Fibroblast of lung (primary cell): Measurements from ENCODE around the gene TMPRSS7. TPM values are rescaled to one million over a fixed set of nuclear protein-coding genes. Genes with fewer than 3 reads are reported as not detected.

ENCODE experiments used
- DNase-seq, 2 donors: peaks; one replicate each; pipeline versions ENCODE4 v3.0.0 to v3.0.0-alpha.2; 2010; ENCODE audit warnings: low read depth in 2 of 2
- H2AFZ ChIP-seq: 2 replicates; pipeline ENCODE4 v1.5.1; 2012; ENCODE audit warnings: low read length, control low read depth, inconsistent platforms
- H3K27ac ChIP-seq: 2 replicates; pipeline ENCODE4 v1.5.1; 2011; ENCODE audit warnings: low read length, control low read depth; ENCODE audit not compliant: insufficient read depth
- H3K27me3 ChIP-seq: 2 replicates; pipeline ENCODE4 v1.5.1; 2011; ENCODE audit warnings: mild to moderate bottlenecking, low read length; ENCODE audit not compliant: control insufficient read depth, insufficient read depth
- H3K36me3 ChIP-seq: 2 replicates; pipeline ENCODE4 v1.5.1; 2011; ENCODE audit warnings: low read length; ENCODE audit not compliant: control insufficient read depth, insufficient read depth
- H3K4me1 ChIP-seq: 2 replicates; pipeline ENCODE4 v1.5.1; 2011; ENCODE audit warnings: low read length; ENCODE audit not compliant: control insufficient read depth, insufficient read depth; ENCODE audit errors: extremely low read depth
- H3K4me2 ChIP-seq: 2 replicates; pipeline ENCODE4 v1.5.1; 2011; ENCODE audit warnings: low read length, control low read depth; ENCODE audit not compliant: insufficient read depth; ENCODE audit errors: extremely low read depth
- H3K4me3 ChIP-seq, 4 experiments: fragments of 200-600 bp in 1 of 4; sonication (generic) in 1 of 4; replicated peaks in 1 of 4; 2 replicates each; pipeline ENCODE4 v1.5.1; 2011 to 2016; ENCODE audit warnings: low read length in 4 of 4, low read depth in 3 of 4, mild to moderate bottlenecking in 3 of 4, control low read depth in 2 of 4, inconsistent platforms in 1 of 4, mixed read lengths in 1 of 4; ENCODE audit not compliant: insufficient read depth in 1 of 4; ENCODE audit errors: control extremely low read depth in 1 of 4
- H3K79me2 ChIP-seq: 2 replicates; pipeline ENCODE4 v1.5.1; 2012; ENCODE audit warnings: mild to moderate bottlenecking, low read length, inconsistent platforms; ENCODE audit not compliant: control insufficient read depth, insufficient read depth
- H3K9ac ChIP-seq: 2 replicates; pipeline ENCODE4 v1.5.1; 2011; ENCODE audit warnings: mild to moderate bottlenecking, low read length, control low read depth; ENCODE audit not compliant: insufficient read depth
- H3K9me3 ChIP-seq: 2 replicates; pipeline ENCODE4 v1.5.1; 2012; ENCODE audit warnings: low read depth, low read length; ENCODE audit not compliant: control insufficient read depth, insufficient read depth
- H4K20me1 ChIP-seq: 2 replicates; pipeline ENCODE4 v1.5.1; 2011; ENCODE audit warnings: low read length; ENCODE audit not compliant: control insufficient read depth, insufficient read depth; ENCODE audit errors: extremely low read depth
- EZH2 ChIP-seq: IDR thresholded peaks from 2 replicates; pipeline ENCODE4 v1.5.1; 2012; ENCODE audit warnings: low read length, control low read depth, mild to moderate bottlenecking; ENCODE audit errors: missing control alignments
- polyA plus RNA-seq, 2 donors: library from polyadenylated mRNA; depleted of rRNA in 1 of 2; stranded (reverse) in 1 of 2; unstranded in 1 of 2; fragments of >200 nt; gene quantifications; 2 replicates each; pipeline ENCODE4 v1.2.1, GENCODE V29; 2011 to 2012; ENCODE audit warnings: missing spikeins in 1 of 2
- total RNA-seq: library from RNA; depleted of rRNA; stranded (reverse); fragments of >200 nt; gene quantifications from 2 replicates; pipeline ENCODE4 v1.2.1, GENCODE V29; 2014
- TF ChIP-seq, protein P1 (sequence below), 2 donors: IDR thresholded peaks in 1 of 2; conservative IDR thresholded peaks in 1 of 2; 1 replicate in 1 of 2; 2 replicates in 1 of 2; pipeline ENCODE4 v1.5.1; 2011 to 2012; ENCODE audit warnings: low read length in 2 of 2, control low read depth in 1 of 2, inconsistent platforms in 1 of 2, low read depth in 1 of 2, mild to moderate bottlenecking in 1 of 2

Gene TMPRSS7
- total and polyA plus RNA-seq, 2 donors (not counting 1 experiment from before 2014, with no cell fraction given), result not detected

DNA sequence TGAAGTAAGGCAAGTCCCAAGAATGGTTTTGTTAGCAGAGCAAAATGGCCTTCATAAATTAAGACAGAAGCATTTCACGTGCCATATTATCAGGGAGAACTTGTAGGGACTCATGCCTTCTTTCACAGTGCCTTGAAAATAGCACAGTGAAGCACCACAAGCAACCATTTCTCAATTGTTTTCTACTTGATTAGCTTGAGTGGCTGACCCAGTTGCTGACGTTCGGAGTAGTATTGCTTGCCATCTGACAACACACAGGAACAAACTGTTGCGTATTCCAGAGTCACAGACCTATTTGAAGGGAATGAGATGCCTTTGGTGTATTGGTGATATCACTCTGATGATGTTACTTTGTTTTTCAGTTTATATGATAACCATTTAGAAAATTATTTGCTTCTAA, 48.7 kb downstream of the TMPRSS7 start:
- DNase-seq, result no peak
- Histone ChIP-seq H3K4me3 (no peak overlapping the region), H3K27me3 (no peaks in the 10 kb centered on the region), H3K9me3 (no peaks in the 10 kb centered on the region), H2AFZ (no peak overlapping the region), H3K4me2 (no peak overlapping the region), H3K4me1 (no peaks in the 10 kb centered on the region), H4K20me1 (no peaks in the 10 kb centered on the region), H3K9ac (no peak overlapping the region), H3K79me2 (no peaks in the 10 kb centered on the region), H3K27ac (no peak overlapping the region), H3K36me3 (no peaks in the 10 kb centered on the region)
- no peak for TF ChIP-seq EZH2
- TF ChIP-seq, protein P1, sequence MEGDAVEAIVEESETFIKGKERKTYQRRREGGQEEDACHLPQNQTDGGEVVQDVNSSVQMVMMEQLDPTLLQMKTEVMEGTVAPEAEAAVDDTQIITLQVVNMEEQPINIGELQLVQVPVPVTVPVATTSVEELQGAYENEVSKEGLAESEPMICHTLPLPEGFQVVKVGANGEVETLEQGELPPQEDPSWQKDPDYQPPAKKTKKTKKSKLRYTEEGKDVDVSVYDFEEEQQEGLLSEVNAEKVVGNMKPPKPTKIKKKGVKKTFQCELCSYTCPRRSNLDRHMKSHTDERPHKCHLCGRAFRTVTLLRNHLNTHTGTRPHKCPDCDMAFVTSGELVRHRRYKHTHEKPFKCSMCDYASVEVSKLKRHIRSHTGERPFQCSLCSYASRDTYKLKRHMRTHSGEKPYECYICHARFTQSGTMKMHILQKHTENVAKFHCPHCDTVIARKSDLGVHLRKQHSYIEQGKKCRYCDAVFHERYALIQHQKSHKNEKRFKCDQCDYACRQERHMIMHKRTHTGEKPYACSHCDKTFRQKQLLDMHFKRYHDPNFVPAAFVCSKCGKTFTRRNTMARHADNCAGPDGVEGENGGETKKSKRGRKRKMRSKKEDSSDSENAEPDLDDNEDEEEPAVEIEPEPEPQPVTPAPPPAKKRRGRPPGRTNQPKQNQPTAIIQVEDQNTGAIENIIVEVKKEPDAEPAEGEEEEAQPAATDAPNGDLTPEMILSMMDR (conservative IDR thresholded peaks at IDR 0.05 in 1 of 2, IDR thresholded peaks at IDR 0.05 in 1 of 2; ENCODE audit: low read depth in 1 of 2, low read length in 2 of 2), result no peak

DNA sequence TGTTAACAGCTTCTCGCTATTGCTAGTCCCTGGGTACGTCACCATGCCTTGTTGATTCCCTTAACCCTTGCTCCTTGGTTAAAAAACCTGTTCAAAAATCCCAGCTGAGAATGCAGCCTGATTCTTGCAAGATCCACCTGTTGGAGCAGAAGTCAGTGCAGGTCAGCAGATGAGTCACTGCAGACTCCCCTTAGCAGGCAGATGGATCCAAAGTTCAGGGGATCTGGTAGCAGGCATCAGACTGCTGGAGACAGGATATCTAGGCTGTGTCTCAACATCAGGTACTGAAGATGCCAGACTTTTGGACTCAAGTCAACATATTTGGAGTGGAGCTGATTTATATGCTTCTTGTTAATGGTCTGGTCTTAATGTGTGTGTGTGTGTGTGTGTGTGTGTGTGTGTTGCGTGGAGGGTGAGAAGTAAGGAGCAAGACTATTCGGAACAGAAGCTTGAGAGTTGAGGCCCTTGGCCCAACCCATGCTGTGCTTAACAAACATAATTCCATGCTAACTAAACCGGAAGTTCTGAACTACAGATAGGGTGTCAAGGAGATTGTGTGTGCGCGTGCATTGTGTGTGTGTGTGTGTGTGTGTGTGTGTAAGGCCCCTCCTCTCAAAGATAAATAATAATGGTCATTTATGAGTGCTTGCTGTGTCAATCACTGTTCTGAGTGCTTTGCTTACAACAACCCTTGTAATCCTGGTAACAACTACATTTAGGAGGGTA, 50.6 kb downstream of the TMPRSS7 start:
- H2AFZ ChIP-seq, result no peak overlapping the region
- DNase-seq, result no peak
- H4K20me1 ChIP-seq, result no peaks in the 10 kb centered on the region

DNA sequence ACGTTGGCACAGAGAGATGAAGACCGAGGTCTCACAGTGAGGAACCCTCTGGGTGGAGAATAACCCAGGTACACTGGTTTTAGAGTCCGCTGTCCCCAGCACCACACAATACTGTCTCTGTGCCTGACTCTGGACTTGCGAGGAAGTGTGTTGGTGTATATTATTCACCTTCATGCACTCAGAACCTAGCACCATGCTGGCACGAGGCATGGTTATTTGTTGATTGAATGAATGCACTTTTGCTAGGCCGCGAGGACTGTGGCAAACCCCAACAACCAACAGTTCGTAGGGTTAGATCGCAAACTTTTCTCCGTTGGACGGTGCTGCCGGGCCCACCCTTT, 51.2 kb downstream of the TMPRSS7 start:
- no peak for DNase-seq
- no peak overlapping the region for H3K9ac ChIP-seq

More for the DNA sequence above, 50.6 kb downstream of the TMPRSS7 start:
- no peak for TF ChIP-seq EZH2
- TF ChIP-seq, protein P1 (conservative IDR thresholded peaks at IDR 0.05 in 1 of 2, IDR thresholded peaks at IDR 0.05 in 1 of 2; ENCODE audit: low read depth in 1 of 2, low read length in 2 of 2), result no peak
- H3K4me3 ChIP-seq, result peak overlapping the region in 1 of 4 experiments; percentile 54
- no peak overlapping the region for H3K9ac ChIP-seq
- no peaks in the 10 kb centered on the region for H3K79me2 ChIP-seq
- H3K27me3 ChIP-seq, result no peaks in the 10 kb centered on the region
- no peaks in the 10 kb centered on the region for H3K4me1 ChIP-seq
- H3K36me3 ChIP-seq, result no peaks in the 10 kb centered on the region
- no peak overlapping the region for H3K4me2 ChIP-seq
- H3K27ac ChIP-seq, result no peak overlapping the region
- H3K9me3 ChIP-seq, result no peaks in the 10 kb centered on the region

More for the DNA sequence above, 51.2 kb downstream of the TMPRSS7 start:
- Histone ChIP-seq H3K4me1 (no peaks in the 10 kb centered on the region), H3K36me3 (no peaks in the 10 kb centered on the region), H2AFZ (peak overlapping the region; percentile 83), H3K9me3 (no peaks in the 10 kb centered on the region), H3K4me2 (peak overlapping the region; percentile 95), H3K27ac (no peak overlapping the region), H3K27me3 (no peaks in the 10 kb centered on the region), H3K79me2 (no peaks in the 10 kb centered on the region), H3K4me3 (peak overlapping the region; percentile 54 to 75 (median 66)), H4K20me1 (no peaks in the 10 kb centered on the region)
- TF ChIP-seq, protein P1 (conservative IDR thresholded peaks at IDR 0.05 in 1 of 2, IDR thresholded peaks at IDR 0.05 in 1 of 2; ENCODE audit: low read depth in 1 of 2, low read length in 2 of 2), result no peak
- no peak for TF ChIP-seq EZH2
